ENCODE results near the gene TMED9. TPM values are rescaled to one million over a fixed set of nuclear protein-coding genes. Genes with fewer than 3 reads are reported as not detected.
A peak's percentile ranks its signal among the peaks of the same experiment; 100 is the strongest.

The TMED9 gene
- total RNA-seq, 1 experiment from 2014 or later, result 133 TPM

DNA sequence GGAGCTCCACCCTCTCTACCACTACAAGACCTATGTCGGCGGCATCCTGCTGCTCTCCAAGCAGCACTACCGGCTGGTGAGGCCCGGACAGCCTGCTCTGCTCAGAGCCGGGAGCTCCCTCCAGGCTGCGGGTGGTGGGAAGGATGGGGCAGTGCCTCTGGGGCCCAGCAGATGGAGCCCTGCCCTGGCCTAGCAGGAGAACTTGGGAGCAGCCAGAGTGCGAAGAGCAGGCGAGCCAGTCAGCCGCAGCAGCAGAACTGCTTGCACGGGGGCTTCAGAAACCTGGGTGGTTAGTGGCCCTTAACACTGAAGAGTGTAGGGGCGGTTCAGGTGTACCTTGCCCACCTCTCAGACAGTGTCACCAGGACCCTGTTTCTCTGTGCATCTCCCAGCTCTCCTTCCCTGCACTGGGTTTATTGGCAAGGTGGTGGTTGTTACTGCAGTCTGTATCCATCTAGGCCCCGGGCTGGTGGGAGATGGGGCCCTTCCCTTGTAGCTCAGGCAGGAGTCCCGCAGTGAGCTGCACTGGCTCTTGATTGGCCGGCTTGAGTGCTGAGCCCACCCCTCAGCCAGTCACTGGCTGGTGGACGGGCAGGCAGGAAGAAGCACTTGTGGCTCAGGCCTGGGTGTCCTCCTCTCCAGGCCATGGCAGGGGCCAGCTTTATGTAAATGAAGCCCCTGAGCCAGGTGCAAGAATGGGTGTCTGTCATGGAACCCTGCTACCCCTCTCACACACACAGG lies 15.6 kb downstream of the TMED9 start:
- BruUV-seq (replicated peaks), result no TSS peak
- intact Hi-C loops (cut with micrococcal nuclease), result no loop called here

More for the DNA sequence above, 15.6 kb downstream of the TMED9 start:
- Histone ChIP-seq H3K4me1 (ENCODE audit: control insufficient read depth in 1 of 2, insufficient read depth in 2 of 2, low read length in 2 of 2) (peaks cover 11 to 23% of the 10 kb centered on the region in 2 experiments; a peak in 3 of 4 replicates), H3K27me3 (ENCODE audit: insufficient read depth, low read length) (no peaks in the 10 kb centered on the region), H4K20me1 (ENCODE audit: insufficient read depth) (no peaks in the 10 kb centered on the region), H3K9ac (ENCODE audit: low read length) (no peak overlapping the region), H3K9me2 (ENCODE audit: insufficient read depth) (no peaks in the 10 kb centered on the region), H3K9me3 (ENCODE audit: control insufficient read depth in 1 of 2, insufficient read depth in 1 of 2, low read depth in 1 of 2, low read length in 2 of 2) (no peaks in the 10 kb centered on the region), H2AFZ (ENCODE audit: low read depth, low read length, poor library complexity, severe bottlenecking) (no peak overlapping the region), H3K4me2 (ENCODE audit: low read length) (no peak overlapping the region), H3K36me3 (ENCODE audit: control insufficient read depth in 1 of 2, insufficient read depth in 2 of 2, low read length in 2 of 2) (no peaks in the 10 kb centered on the region; a peak in 1 of 4 replicates), H3K27ac (ENCODE audit: low read depth, low read length) (no peak overlapping the region), H3K4me3 (replicated peaks in 1 of 2; ENCODE audit: low read depth in 1 of 2, low read length in 2 of 2) (no peak overlapping the region), H3K79me2 (ENCODE audit: insufficient read depth, low read length) (peaks cover 16% of the 10 kb centered on the region)
- DNase-seq (ENCODE audit: low read depth, low spot score) (no peak), ATAC-seq (peak; percentile 78)
- TF ChIP-seq RAD21 (IDR thresholded peaks at IDR 0.05; ENCODE audit: low read depth) (no peak), ZNF274 (IDR thresholded peaks at IDR 0.05; ENCODE audit: low read depth, low read length) (no peak), CBX3 (IDR thresholded peaks at IDR 0.05; ENCODE audit: low read depth) (no peak), EGR1 (IDR thresholded peaks at IDR 0.05; ENCODE audit: low read depth) (no peak)
- TF ChIP-seq, protein P1, sequence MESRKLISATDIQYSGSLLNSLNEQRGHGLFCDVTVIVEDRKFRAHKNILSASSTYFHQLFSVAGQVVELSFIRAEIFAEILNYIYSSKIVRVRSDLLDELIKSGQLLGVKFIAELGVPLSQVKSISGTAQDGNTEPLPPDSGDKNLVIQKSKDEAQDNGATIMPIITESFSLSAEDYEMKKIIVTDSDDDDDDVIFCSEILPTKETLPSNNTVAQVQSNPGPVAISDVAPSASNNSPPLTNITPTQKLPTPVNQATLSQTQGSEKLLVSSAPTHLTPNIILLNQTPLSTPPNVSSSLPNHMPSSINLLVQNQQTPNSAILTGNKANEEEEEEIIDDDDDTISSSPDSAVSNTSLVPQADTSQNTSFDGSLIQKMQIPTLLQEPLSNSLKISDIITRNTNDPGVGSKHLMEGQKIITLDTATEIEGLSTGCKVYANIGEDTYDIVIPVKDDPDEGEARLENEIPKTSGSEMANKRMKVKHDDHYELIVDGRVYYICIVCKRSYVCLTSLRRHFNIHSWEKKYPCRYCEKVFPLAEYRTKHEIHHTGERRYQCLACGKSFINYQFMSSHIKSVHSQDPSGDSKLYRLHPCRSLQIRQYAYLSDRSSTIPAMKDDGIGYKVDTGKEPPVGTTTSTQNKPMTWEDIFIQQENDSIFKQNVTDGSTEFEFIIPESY (IDR thresholded peaks at IDR 0.05; ENCODE audit: extremely low read depth, insufficient replicate concordance, low read length), result no peak
- TF ChIP-seq, protein P2, sequence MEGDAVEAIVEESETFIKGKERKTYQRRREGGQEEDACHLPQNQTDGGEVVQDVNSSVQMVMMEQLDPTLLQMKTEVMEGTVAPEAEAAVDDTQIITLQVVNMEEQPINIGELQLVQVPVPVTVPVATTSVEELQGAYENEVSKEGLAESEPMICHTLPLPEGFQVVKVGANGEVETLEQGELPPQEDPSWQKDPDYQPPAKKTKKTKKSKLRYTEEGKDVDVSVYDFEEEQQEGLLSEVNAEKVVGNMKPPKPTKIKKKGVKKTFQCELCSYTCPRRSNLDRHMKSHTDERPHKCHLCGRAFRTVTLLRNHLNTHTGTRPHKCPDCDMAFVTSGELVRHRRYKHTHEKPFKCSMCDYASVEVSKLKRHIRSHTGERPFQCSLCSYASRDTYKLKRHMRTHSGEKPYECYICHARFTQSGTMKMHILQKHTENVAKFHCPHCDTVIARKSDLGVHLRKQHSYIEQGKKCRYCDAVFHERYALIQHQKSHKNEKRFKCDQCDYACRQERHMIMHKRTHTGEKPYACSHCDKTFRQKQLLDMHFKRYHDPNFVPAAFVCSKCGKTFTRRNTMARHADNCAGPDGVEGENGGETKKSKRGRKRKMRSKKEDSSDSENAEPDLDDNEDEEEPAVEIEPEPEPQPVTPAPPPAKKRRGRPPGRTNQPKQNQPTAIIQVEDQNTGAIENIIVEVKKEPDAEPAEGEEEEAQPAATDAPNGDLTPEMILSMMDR (IDR thresholded peaks at IDR 0.05 in 2 of 3, conservative IDR thresholded peaks at IDR 0.05 in 1 of 3; ENCODE audit: borderline replicate concordance in 1 of 3, insufficient read depth in 1 of 3, low read depth in 2 of 3, low read length in 2 of 3), result peak in 2 of 3 experiments; percentile 75 to 84; a peak in 4 of 6 replicates
- CTCF ChIA-PET, result interaction anchor here (0.7 kb wide), 1 partner anchor 9 kb away, joined by 6 read pairs; no protein-coding TSS in a partner anchor
- POLR2A ChIA-PET, result no interaction called here
- RAD21 ChIA-PET (ENCODE audit: low non-redundant PET in 1 of 2, low total read pairs in 2 of 2, uncharacterized antibody in 2 of 2, unreplicated experiment in 2 of 2), result no interaction called here
